GM10266 (cell line): Measurements from ENCODE around the gene AMOTL1.
A peak's percentile ranks its signal among the peaks of the same experiment; 100 is the strongest.

ENCODE experiments used
- DNase-seq: peaks from one replicate; pipeline ENCODE4 v3.0.0; 2012; ENCODE audit errors: extremely low spot score
- TF ChIP-seq, protein P1 (sequence below): IDR thresholded peaks from 2 replicates; pipeline ENCODE4 v1.5.1; 2012; ENCODE audit warnings: mild to moderate bottlenecking, low read depth; ENCODE audit not compliant: control insufficient read depth, insufficient read depth; ENCODE audit errors: missing control alignments

AMOTL1 gene

DNA sequence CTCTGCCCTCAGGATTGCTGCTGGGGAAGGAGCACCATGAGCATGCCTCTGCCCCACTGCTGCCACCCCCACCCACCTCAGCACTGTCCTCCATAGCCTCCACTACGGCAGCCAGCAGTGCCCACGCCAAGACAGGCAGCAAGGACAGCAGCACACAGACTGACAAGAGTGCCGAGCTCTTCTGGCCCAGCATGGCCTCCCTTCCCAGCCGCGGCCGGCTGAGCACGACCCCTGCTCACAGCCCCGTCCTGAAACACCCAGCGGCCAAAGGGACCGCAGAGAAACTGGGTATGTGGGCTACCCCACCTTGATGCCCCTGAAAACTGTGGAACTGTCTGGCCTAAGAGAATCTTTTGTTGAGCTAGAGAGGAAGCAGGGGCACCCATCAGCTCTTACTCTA, 101.0 kb downstream of the AMOTL1 start:
- DNase-seq = no peak
- TF ChIP-seq, protein P1, sequence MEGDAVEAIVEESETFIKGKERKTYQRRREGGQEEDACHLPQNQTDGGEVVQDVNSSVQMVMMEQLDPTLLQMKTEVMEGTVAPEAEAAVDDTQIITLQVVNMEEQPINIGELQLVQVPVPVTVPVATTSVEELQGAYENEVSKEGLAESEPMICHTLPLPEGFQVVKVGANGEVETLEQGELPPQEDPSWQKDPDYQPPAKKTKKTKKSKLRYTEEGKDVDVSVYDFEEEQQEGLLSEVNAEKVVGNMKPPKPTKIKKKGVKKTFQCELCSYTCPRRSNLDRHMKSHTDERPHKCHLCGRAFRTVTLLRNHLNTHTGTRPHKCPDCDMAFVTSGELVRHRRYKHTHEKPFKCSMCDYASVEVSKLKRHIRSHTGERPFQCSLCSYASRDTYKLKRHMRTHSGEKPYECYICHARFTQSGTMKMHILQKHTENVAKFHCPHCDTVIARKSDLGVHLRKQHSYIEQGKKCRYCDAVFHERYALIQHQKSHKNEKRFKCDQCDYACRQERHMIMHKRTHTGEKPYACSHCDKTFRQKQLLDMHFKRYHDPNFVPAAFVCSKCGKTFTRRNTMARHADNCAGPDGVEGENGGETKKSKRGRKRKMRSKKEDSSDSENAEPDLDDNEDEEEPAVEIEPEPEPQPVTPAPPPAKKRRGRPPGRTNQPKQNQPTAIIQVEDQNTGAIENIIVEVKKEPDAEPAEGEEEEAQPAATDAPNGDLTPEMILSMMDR = no peak

DNA sequence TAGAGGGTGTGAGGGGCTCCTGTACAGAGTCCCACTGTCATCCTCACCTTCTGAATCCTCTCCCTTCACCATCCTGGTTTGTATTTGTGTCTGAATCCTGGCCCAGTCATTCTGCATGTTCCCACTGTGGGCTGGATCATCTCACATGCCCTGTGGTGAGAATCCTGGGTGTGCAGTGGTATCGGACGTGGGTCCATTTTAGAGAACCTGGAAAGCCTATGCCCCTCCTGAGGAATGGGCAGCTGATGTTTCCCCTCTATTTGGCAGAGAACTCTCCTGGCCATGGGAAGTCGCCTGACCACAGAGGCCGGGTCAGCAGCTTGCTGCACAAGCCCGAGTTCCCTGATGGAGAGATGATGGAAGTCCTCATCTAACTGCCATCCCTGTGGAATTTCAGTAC, 102.3 kb downstream of the AMOTL1 start:
- DNase-seq = no peak
- TF ChIP-seq, protein P1 = no peak

DNA sequence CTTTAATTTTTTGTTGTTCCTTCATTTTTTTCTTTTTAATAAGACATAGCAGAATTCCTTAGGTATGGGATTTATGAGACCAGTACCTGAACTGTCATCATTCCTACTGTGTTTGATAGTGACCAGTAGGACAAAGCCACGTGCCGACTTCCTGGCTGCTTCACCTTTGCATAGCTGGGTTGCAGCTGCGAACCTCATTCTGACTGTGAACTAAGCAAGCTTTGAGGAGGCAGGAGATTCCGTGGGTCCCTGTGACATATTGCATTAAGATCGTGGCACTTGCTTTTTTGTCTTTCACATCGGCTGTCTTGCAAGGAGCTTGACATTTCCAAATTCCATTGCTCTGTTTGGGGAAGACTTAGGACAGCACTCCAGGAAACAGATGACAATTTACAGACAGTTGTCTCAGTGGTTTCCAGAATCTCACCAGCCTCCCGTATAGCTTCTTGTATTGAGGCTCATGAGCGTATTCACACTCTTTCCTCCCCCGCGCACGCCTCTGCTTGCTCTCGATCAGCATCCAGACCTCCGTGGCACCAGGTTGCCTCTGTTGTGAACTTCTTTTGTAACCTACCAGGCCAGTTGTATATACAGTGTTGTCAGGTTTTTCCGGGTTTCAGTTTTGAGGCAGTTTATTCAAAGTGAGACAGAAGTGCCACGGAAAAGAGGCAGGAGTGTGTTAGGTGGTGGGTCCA, 103.5 kb downstream of the AMOTL1 start:
- TF ChIP-seq, protein P1 = no peak
- no peak for DNase-seq

DNA sequence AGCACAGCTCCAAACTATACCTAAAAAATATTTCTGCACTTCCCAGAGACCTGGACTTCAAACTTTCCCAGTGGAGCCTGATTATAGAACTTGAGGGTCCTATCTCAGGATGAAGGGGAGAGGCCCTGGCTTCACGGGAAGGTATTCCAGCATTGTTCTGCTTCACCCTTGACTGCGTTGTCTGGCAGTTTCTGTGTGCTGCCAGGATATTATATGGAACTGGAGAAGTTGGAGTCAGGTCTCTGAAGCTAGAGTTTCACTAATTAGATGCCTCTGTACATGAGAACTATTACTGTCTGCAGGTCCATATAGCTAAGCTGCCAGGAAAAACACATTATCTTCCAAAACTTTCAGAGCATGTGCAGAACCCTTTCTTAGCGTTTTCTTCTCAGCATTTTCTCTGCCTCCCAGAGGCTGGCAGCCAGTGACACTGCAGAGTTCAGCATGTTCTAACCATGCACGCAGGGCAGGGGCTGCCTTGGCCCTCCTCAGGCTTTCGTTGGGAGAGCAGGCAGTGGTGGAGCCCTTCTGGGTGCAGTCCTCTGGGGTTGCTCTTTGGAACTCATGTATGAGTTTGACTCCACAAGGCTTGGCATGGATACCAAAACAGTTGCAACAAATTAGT, 105.9 kb downstream of the AMOTL1 start:
- TF ChIP-seq, protein P1 = no peak
- DNase-seq = no peak

DNA sequence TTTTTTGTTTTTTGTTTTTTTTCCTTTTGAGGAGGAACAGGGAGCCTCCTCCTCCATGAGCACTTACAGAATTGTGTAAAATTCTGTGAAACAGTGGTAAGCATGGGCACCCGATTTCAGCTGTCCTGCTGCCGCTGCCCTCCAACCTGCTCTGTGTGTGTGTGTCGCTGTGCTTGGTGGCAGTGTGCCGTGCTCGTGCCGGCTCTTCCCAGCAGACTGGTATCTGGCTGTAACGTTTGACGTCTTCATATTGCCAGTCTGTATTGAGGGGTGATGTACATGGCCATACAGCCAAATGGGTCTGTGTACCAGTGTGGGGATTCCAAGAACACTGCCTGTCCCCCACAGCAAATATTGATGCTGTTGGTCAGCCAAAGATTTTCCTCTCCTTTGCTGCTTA, 108.1 kb downstream of the AMOTL1 start:
- TF ChIP-seq, protein P1 = no peak
- DNase-seq = no peak

DNA sequence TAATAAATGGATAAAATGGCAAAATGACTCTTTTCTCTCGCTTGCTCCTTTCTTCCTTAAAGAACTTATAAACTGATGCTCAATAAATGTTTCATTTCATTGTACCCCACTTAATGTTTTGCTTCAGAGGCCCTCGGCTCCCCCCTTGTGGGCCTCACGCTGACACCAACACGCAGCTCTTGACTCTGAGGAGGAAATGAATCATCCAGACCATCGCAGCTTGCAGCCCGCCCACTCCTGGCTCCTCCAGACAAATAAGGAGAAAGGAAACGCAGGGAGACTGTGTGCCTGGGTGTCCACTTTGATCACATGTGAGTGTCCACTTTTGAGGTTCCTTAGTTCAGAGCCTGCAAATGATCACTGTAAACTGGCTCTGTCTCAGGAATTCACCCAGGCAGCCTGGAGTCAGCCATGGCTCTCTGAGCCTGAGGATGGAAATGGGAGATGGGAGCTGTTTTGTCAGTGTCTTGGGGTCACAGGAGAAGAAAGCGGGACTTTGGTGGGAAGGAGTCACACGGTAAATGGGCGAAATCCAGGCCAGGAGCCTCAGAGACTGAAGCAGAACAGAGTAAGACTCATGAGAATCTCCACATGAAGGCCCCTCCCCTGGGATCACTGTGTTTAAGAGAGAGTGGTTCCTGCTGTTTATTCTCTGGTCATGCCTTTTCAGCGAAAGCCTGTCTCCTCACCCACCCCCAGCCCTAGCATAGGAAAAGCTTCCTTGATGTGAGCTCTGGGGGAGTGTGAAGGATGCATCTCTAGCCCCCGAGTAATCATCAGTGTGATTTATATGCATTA, 108.7 kb downstream of the AMOTL1 start:
- DNase-seq = peak; percentile 73
- TF ChIP-seq, protein P1 = peak; percentile 47

DNA sequence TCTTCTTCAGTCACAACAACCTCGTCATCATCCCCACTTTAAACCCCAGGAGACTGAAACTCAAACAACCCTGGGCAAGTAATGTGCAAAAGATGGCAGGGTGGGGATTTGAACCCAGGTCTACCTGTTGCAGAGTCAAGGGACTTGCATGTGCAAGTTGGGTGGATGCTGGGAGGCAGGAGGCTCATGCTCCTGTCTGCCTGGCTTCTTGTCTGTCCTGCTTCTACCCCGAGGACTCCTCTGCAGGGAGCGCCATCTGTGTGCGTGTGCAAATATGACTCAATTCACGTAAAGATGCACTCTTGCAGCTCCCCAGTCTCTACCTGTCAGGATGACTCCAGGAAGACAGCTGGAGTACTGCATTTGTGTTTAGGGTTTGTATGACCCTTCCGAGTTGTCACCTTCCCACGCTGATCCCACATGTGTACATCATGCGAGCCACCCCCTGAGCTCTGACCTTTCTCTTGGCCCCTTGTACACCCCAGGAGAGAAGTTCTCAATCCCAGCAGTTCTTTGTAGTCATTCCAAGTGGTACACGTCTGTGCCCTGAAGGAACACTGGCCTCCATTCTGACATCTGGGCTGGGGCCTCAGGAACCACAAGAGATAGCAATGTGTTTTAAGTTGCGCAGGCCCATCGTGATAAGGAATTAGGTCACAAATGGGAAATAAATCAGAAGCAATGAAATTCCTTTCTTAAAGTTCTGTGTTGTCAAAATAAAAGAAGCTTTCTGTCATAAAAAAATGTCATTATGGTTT, 109.5 kb downstream of the AMOTL1 start:
- DNase-seq = no peak
- TF ChIP-seq, protein P1 = no peak
